NCI-H345 treated with DMSO at 0.1 percent for 48 hours (cell line): Measurements from ENCODE around the gene ADAT1.
"Not testable (repeated sequence)": the region's sequence is repeated elsewhere in the genome, so short reads cannot be mapped to it uniquely, and the experiment has no call there.

Experiments used
- DNase-seq: peaks from one replicate; lab custom pipeline; 2025; ENCODE audit not compliant: unreplicated experiment; lab: John Stamatoyannopoulos, UW

Gene ADAT1

GRCh38 chr16:75621170-75621477 lies 2.0 kb downstream of the ADAT1 start:
- no peak for DNase-seq

GRCh38 chr16:75620326-75621169 lies 2.5 kb downstream of the ADAT1 start:
- DNase-seq = no peak

- no peak for DNase-seq
Measured at GRCh38 chr16:75618780-75619179, 4.3 kb downstream of the ADAT1 start.

- DNase-seq = no peak
Measured at GRCh38 chr16:75617121-75617520, 6.0 kb downstream of the ADAT1 start.

- no peak for DNase-seq
Measured at GRCh38 chr16:75616521-75617010, 6.5 kb downstream of the ADAT1 start.

- DNase-seq = no peak
Measured at GRCh38 chr16:75615619-75616018, 7.5 kb downstream of the ADAT1 start.

- DNase-seq = no peak
Measured at GRCh38 chr16:75614066-75614897, 8.8 kb downstream of the ADAT1 start.

GRCh38 chr16:75606507-75606906 lies 16.6 kb downstream of the ADAT1 start:
- no peak for DNase-seq

- no peak for DNase-seq
Measured at GRCh38 chr16:75603241-75603640, 19.8 kb downstream of the ADAT1 start.

GRCh38 chr16:75599452-75600277 lies 23.4 kb downstream of the ADAT1 start:
- DNase-seq = no peak

- no peak for DNase-seq
Measured at GRCh38 chr16:75593825-75594820, 29.0 kb downstream of the ADAT1 start.

- no peak for DNase-seq
Measured at GRCh38 chr16:75593308-75593707, 29.8 kb downstream of the ADAT1 start.

- DNase-seq = not testable (repeated sequence)
Measured at GRCh38 chr16:75591927-75592326, 31.2 kb downstream of the ADAT1 start.

- no peak for DNase-seq
Measured at GRCh38 chr16:75590920-75591843, 31.9 kb downstream of the ADAT1 start.

GRCh38 chr16:75589306-75589705 lies 33.8 kb downstream of the ADAT1 start:
- DNase-seq = no peak

GRCh38 chr16:75588716-75589115 lies 34.4 kb downstream of the ADAT1 start:
- no peak for DNase-seq

GRCh38 chr16:75584108-75584507 lies 39.0 kb downstream of the ADAT1 start:
- no peak for DNase-seq

GRCh38 chr16:75579281-75579834 lies 43.7 kb downstream of the ADAT1 start:
- no peak for DNase-seq

GRCh38 chr16:75578725-75579124 lies 44.4 kb downstream of the ADAT1 start:
- DNase-seq = no peak
